Stimulated activated CD8-positive, alpha-beta memory T cell treated with anti-CD3 and anti-CD28 coated beads, Interleukin-12 subunit alpha, Interleukin-12 subunit beta, amount 100 ng/mL, for 4 hours (primary cell): ENCODE measurements around the gene PAK6.

Source experiments
- DNase-seq: peaks from one replicate; pipeline ENCODE4 v3.0.0-alpha.2; 2020; ENCODE audit warnings: low read depth

PAK6 gene

DNA sequence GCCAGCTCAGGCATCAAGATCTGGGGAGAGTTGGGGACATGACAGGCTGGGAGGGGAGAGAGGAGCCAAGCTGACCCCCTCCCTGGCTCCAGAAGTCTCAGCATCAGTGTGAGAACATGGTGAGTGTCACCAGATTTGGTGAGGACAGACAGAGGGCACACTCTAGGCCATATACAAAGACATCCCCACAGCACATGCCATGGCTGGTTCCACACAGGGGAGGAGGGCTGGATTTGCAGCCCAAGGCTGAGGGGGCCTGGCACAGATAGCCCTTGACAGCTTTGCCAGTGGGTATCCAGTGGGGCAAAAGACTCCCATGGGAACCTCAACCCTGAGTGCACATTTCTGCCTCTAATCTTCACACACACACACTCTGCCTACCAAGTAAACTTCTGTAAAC is 54.1 kb downstream of the PAK6 start:
- no peak for DNase-seq

DNA sequence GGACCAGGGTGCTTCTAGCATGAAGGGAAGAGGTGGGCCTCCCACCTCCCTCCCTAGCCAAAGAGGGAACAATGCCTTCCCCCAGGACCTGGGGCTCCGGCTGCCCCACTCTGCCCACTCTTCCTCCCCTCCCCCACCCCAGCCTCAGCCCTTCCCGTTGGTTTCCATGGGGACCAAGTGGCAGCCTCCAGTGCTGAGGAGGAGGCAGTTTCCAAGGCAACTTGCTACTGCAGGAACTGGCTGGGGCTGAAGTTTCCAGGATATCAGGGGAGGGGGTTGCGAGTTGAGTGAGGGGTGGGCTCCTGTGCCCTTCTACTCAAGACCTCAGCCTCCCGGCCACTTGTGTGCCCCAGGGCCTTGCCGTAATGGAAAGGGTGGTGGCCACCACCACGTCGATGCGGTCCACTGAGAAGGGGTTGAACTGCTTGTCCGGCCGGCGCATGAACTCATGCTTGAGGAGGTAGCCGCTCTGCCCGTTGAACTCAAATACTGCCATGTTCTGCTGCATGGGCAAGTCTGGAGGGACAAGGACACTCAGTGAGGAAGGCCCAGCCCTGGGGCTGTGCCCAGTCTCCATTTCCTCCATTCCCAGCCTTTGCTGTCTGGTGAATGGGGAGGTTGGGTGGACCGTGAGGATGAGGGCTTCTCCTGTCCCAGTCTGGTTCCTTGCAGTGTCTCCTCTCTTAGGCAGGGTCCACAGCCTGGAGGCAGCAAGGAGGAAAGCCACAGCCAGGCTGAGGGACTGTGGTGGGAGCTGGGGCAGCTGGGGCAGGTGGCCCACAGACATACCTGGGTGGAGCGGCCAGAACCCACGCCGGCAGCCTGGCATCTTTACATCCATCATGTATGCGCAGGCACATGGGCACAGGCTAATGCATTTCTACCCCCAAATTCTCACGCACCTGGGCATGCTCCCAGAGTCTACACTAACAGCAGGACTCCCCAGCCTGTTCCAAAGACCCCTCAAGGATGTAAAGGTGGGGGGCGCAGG is 55.3 kb downstream of the PAK6 start:
- DNase-seq, result no peak

DNA sequence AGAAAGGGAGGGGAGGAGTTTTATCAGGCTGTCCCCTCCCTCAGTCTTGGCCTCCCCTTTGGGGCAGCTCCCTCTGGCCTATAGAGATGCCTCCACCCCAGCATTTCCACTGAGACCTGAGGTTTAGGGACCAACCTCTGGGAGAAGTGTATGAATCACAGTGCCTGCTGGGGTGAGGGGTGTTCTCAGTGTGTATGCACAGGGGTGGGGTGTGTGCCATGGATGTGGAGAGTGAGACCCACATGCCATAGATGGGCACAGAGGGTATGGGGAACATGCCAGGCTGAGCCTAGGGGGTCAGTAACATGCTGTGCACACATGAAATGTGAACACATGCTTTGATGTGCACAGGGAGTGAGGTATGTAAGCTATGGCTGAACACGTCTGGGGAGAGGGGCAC is 56.4 kb downstream of the PAK6 start:
- no peak for DNase-seq

DNA sequence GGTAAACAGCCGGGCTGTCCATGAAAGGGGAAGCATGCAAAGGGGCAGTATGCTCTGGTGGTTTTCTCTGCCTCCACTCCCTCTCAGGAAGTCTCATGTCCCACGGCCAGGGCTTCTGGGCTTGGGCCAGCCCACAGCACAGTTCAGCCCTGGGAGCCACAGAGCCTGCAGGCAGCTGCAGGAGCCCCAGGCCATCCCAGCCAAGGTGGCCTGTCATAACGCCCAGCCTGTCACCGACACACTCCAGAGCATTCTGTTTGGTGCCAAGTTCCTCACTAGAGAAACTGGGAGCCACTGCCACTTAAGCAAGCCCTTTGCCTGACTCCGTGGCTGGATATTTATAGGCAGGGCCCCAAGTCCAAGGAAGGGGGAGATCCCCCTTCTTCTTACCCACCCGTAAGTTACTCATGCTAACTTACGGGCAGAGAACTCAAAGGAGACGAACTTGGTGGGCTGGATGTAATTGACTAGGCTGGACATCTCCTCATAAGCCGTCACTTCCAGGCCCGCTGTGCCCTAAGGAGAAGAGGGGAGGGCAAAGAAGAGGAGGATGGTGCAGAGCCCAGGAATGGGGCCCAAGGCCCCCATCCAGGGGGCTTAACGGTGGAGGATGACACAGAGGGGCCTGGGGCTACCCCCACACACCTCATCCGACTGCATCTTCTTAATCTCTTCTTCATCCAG is 57.2 kb downstream of the PAK6 start:
- no peak for DNase-seq

GRCh38 chr15:40296561-40297230 is 57.8 kb downstream of the PAK6 start:
- DNase-seq, result no peak

GRCh38 chr15:40297356-40297755 is 58.5 kb downstream of the PAK6 start:
- no peak for DNase-seq

DNA sequence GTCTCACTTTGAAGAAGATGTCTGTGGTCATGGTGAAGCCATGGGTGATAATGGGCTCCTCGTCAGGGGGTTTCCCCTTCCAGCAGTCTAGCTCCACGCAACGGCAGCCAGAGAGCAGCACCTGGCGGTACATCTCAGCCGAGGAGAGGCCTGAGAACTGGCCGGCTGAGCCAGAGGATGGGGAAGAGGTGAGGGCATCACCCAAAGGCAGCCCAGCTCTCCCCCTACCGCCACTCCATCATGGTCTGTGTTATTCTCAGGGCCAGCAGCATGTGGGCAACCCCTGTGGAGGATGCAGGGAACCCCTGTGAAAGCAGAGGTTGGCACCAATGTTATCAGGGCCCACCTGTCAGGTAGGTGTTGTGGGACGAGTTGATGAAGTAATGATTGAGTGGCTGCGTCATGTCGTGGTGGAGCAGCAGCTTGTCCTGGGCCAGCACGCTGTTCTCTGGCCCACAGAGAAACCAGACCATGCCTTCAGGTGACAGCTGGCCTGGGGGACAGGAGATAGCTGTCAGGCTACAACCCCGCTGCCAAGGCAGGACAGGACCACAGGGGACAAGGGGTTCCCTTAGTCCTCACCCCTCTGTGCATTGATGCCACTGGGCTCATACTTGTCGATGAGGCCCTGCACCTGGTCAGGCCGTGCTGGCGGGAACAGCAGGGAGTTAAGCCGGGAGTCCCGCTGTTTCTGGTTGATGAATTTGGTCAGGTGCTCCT is 59.5 kb downstream of the PAK6 start:
- DNase-seq, result no peak

DNA sequence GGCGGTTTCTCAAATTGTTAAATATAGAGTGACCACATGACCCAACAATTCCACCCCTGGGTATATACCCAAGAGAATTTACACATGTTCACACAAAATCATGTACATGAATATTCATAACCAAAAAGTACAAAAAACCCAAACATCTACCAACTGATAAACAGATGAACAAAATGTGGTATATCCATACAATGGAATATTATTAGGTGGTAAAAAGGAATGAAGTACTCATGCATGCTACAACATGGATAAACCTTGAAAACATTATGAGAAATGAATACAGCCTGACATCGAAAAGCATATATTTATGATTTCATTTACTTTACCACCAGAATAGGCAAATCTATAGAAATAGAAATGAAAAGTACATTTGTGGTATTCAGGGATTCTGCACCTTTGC is 61.5 kb downstream of the PAK6 start:
- DNase-seq, result no peak

GRCh38 chr15:40300771-40301170 is 61.9 kb downstream of the PAK6 start:
- DNase-seq, result no peak

DNA sequence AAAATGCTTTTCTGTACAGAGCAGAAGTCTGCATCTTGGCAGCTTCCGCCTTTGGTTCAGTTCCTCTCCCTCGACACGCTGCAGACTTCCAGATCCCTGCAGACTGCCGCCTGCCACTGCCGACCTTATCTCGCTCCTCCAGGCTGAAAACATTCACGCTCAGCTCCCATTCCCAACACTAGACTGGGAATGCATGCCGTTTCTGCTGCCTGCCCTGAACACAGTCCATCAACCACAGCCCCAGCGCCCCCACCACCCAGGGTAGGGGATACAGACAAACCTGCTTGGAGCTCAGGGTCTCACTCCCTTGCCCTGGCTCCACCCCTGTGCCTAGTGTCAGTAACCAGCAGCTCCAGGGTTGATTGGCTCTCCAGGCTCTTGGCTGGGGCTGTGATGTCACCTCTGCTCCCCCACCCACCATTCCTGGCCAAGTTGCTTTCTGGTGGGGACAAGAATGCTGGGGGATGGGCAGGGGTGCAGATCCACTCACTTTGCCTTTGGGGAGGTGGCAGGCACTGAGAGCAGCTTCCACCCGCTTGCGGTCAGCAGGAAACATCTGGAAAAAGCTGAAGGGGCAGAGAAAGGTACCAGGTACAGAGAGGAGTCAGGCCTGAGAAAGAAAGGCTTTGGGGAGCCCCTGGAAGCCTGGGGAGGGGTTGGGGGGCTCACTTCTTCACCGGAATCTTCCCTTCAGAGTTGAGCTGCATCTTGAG is 62.8 kb downstream of the PAK6 start:
- DNase-seq, result no peak

DNA sequence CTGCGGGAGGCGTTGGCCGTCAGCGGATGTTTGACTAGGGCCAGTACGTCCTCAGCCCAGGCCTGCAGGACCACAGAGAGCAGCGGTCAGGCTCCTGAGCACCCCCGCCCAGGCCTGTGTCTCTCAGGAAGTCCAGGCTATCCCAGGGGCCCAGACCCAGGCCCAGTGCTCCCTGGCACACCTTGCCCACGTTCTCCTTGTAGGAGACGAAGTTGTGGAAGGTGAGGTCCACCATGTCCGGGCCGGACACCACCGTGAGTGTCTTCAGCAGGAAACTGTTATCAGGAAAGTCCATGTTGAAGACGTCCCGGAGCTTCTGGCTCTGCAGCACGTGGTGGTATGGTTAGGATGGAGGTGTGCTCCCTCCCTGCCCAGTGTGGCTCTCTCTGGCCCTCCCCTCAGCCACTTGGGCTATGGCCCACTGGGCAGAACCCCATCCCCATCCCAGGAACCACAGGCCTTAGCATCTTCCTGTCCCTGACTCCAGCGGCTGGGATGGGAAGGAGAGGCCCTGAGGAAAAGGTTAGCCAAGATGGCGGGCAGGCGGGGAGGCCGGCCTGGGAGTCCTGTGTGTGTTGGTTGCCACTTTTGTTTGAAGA is 63.5 kb downstream of the PAK6 start:
- no peak for DNase-seq

GRCh38 chr15:40302981-40303380 is 64.1 kb downstream of the PAK6 start:
- DNase-seq, result no peak

GRCh38 chr15:40303576-40303975 is 64.7 kb downstream of the PAK6 start:
- no peak for DNase-seq

GRCh38 chr15:40305281-40305680 is 66.4 kb downstream of the PAK6 start:
- no peak for DNase-seq

DNA sequence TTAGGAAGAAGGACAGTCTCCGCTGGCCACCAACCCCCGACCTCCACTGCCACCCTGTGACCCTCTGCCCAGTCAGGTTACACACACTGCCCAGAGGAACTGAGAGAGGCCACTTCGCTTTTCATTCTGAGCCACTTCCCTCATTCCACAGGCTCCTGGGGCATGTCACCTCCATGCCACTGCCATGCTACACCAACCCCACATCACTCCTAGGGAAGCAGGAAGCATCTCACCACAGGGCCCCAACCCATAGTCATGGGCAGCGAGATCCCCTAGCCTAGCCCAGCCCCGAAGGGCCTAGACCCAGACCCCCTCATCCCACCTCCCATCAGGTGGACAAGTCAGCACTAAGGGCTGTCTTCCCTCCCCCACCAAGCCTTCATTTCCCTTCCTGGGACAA is 67.5 kb downstream of the PAK6 start:
- DNase-seq, result no peak

DNA sequence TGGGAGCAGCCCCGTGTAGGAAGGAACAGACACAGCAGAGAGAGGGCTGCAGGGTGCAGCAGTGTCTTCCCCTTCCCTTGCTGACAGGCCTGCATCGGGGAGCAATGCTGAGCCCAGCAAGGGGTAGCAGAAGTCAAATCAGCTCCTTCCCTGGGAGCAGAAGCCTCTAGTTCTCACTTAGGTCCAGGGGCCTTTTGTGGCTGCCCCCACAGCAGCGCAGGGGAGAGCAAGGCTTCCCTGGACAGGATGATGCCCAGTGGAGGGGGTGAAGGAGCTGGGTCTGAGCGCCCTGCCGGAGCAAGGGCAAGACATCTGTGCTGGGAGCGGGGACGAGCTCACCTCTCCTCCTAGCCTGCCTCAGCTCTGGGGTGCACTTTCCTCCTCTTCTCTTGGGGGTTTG is 68.0 kb downstream of the PAK6 start:
- DNase-seq, result no peak

- DNase-seq, result peak; percentile 44
Measured at GRCh38 chr15:40307421-40308211, 68.8 kb downstream of the PAK6 start, which contains the start of gene PLCB2. Gene PLCB2, minus strand, starts transcription at chr15:40307935. Its CDS starts 263 bp downstream, at chr15:40307672.

- DNase-seq, result no peak
Measured at GRCh38 chr15:40309344-40309862, 70.5 kb downstream of the PAK6 start.

DNA sequence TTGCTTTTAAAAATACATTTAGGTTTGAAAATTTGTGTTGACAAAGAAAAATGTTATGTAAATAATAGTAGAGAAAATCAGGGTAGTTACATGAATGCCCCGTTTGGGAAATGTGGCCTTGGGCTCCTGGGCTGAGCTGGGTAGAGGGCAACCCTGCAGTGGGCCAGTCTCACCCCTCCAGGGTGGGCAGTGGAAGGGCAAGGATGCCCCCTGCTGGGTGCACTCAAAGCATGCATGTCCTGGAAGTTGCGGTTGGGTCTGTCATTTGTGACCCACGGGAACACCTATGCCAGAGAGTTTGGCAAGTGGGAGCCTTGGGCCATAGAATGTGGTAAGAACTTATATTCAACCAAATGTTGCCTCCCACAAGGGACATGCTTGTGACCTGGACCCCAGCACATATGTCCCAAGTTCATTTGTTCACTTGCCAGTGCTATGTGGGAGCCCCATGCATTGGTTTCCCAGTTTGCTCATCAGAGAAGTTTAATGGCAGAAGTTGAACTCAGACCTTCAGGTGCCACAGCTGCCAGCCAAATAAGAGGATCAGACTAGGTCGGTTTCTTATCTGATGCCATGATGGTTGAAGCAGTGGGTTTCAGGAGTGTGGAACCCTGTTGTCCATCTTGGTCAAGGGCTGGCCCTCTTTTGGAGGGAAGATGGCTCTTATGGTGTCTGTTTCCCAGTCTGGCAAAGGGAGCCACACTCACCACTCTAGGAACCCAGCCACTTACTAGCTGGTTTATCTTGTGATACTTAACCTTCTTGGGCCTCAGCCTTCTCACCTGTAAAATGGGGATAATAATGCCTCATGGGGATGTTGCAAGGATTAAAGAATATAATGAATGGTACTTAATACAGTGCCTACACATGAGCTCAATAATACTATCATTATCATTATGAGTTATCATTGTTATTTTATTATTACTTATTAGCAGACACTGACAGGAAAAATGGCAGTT is 71.4 kb downstream of the PAK6 start:
- peak; percentile 29 for DNase-seq
